Measurements from ENCODE around the gene CSHL1. TPM values are rescaled to one million over a fixed set of nuclear protein-coding genes. Genes with fewer than 3 reads are reported as not detected.

Gene CSHL1
- total RNA-seq, 1 donor from 2014 or later, result not detected

DNA sequence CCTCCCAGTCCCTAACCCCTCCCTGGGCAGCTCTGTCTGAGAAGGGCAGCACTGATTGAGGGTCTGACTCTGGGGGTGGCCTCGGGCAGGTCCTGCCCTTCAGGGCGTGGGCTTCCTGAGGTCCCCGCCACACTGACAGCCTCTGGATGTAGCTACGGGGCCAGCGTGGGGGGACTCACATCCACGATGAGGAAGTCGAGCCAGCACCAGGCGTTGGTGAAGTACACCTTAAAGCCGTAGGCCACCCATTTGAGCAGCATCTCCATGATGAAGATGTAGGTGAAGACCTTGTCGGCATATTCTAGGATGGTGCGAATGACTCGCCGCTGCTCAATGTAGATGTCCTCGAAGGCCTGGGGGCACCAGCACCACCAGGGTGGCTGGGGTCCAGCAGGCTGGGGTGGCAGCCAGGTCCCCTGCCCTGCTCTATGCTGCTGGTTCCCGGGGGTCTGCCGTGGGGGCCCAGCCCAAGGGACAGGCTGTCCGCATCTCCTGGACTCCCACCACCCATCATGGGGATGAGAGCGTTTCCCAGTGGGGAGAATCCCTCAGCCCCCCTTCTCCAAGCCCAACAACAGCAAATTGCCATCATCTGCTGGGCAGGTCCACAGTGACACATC is 36.8 kb upstream of the CSHL1 start:
- intact Hi-C loops (cut with DNase I), result no loop called here
- Histone ChIP-seq H3K4me3 (no peak overlapping the region), H3K9me3 (no peaks in the 10 kb centered on the region), H3K27ac (no peak overlapping the region), H3K36me3 (no peaks in the 10 kb centered on the region), H3K4me1 (peaks cover 12% of the 10 kb centered on the region), H3K27me3 (ENCODE audit: low read depth) (no peaks in the 10 kb centered on the region)
- ATAC-seq (no peak), DNase-seq (no peak)
- TF ChIP-seq, protein P1, sequence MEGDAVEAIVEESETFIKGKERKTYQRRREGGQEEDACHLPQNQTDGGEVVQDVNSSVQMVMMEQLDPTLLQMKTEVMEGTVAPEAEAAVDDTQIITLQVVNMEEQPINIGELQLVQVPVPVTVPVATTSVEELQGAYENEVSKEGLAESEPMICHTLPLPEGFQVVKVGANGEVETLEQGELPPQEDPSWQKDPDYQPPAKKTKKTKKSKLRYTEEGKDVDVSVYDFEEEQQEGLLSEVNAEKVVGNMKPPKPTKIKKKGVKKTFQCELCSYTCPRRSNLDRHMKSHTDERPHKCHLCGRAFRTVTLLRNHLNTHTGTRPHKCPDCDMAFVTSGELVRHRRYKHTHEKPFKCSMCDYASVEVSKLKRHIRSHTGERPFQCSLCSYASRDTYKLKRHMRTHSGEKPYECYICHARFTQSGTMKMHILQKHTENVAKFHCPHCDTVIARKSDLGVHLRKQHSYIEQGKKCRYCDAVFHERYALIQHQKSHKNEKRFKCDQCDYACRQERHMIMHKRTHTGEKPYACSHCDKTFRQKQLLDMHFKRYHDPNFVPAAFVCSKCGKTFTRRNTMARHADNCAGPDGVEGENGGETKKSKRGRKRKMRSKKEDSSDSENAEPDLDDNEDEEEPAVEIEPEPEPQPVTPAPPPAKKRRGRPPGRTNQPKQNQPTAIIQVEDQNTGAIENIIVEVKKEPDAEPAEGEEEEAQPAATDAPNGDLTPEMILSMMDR (IDR thresholded peaks at IDR 0.05), result no peak

DNA sequence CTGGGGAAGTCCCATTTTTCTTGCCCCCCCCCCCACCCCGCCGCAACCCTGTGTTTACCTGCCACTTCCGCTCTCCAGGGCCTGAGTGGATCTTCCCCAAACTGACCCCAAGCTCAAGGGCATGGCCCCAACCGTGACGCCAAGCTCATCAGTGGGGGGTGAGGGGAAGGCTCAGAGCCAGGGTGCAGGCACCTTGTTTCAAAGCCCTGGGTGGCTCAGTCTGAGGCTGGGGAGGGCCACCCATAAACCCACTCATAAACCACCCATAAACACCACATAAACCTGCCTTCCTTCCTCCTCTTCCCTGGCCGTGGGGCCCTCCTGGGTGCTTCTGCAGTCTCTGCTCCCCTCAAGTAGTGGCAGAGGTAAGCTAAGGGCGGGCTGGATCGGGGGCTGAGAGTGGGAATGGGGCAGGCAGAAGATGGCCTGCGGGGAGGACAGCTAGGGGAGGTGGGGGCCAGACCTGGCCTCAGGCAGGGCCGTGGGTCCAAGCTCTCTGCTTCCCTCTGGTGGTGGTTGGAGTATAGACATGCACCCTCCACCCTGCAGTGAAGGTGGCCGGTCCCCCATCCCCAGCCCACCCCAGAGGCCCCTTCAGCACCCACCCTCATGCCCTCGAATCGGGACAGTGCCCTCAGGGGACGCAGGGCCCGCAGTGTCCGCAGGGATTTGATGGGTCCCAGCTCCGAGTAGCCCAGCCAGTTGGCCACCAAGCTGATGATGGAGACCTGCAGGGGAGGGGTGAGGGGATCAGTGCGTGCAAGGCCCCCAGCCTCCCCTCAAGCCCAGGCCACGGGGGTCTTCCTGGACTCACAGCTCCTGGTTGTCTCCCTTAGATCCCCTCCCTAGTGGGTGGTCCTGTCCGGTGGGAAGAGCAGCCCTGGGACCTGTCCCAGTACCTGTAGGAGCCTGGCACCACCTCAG is 35.6 kb upstream of the CSHL1 start:
- H3K4me1 ChIP-seq, result peaks cover 12% of the 10 kb centered on the region
- no peak overlapping the region for H3K4me3 ChIP-seq
- DNase-seq (peak; percentile 65), ATAC-seq (peak; percentile 78 to 82)
- no peak overlapping the region for H3K27ac ChIP-seq
- intact Hi-C loops (cut with DNase I), result no loop called here
- H3K9me3 ChIP-seq, result no peaks in the 10 kb centered on the region
- H3K27me3 ChIP-seq (ENCODE audit: low read depth), result no peaks in the 10 kb centered on the region
- TF ChIP-seq, protein P1 (IDR thresholded peaks at IDR 0.05), result peak; percentile 82
- H3K36me3 ChIP-seq, result no peaks in the 10 kb centered on the region

DNA sequence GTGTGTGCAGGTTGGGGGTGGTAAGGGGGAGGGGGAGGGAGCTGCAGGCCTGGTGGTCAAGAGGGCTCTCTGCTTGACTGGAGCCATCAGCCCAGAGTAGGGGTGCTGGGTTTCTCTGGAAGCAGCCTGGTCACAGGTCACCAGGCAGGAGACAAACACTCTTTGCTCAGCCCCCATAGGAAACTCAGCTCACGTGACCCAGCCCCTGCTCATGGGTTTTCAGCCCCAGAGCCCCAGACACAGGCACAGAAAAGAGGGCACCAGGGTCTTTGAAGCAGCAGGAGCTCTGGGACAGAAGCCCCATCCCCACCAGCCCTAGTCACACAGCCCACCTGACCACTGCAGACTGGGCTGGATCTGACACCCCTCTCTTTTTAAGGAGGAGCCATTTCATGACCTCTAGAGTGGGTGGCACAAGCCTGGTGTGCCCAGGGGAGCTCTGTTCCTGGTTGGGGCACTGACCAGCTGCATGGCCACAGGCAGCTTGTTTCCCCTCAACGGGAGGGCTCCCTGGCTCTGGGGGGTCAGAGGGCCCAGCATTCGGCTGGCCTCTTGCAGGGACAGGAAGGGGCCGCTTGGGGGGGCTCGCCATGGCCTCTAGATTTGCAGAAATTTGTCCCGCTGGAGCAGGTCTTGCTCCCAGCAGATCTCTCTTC is 34.9 kb upstream of the CSHL1 start:
- Histone ChIP-seq H3K27ac (no peak overlapping the region), H3K27me3 (ENCODE audit: low read depth) (no peaks in the 10 kb centered on the region), H3K36me3 (no peaks in the 10 kb centered on the region), H3K4me3 (no peak overlapping the region), H3K4me1 (peaks cover 12% of the 10 kb centered on the region), H3K9me3 (no peaks in the 10 kb centered on the region)
- TF ChIP-seq, protein P1 (IDR thresholded peaks at IDR 0.05), result no peak
- no peak for ATAC-seq
- intact Hi-C loops (cut with DNase I), result no loop called here
- no peak for DNase-seq

DNA sequence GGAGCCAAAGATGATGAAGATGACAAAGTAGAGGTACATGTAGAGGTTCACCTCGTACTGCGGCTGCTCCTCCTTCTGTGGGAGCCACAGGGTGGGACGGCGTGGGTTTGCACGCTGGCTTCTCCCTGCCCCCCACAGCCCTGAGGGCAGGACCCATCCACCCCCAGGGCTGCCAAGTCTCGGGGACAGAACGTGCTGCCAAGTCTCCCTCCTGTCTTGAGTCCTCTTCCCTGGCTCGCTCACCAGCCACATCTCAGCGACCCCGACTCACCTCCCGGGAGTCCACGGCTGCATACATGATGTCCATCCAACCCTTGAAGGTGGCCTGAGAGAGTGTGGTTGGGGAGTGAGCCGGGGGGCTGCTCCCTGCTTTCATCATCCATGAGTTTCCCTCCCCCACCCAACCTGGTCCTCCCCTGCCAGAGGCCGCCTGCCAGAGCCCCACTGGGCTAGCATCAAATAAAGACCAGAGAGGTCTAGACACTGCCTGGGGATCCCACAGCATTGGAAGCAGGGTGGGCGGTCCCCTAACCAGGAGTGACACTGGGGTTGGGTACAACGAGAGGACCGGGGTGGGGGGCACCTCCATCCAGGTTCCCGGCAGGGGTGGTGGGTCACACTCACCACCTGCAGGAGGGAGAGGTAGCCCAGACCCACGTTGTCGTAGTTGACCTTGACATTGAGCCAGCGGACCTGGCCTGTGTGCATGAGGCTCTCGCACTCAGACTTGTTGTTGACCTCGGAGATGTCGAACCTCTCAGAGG is 33.9 kb upstream of the CSHL1 start:
- intact Hi-C loops (cut with DNase I), result no loop called here
- H3K4me3 ChIP-seq, result no peak overlapping the region
- DNase-seq (no peak), ATAC-seq (no peak)
- no peaks in the 10 kb centered on the region for H3K27me3 ChIP-seq (ENCODE audit: low read depth)
- TF ChIP-seq, protein P1 (IDR thresholded peaks at IDR 0.05), result no peak
- peaks cover 12% of the 10 kb centered on the region for H3K4me1 ChIP-seq
- no peaks in the 10 kb centered on the region for H3K36me3 ChIP-seq
- no peaks in the 10 kb centered on the region for H3K9me3 ChIP-seq
- no peak overlapping the region for H3K27ac ChIP-seq

DNA sequence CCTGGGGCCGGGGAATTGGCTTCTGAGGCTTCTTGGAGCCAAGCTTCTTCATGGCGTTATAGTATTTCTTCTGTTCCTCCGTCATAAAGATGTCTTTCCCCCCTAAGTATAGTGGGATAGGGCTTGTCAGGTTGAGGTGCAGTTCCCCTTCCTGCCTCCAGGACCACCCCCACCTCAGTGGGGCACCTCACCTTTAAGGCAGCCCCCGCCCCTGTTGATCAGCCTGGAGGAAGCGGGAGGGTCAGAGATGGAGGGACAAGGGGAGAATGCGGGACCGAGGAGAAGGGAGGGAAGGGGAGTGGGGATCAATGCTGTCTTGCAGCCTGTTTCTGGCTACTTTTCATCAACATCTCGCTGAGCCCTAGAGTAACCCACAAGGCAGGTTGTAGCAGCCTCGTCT is 32.7 kb upstream of the CSHL1 start:
- intact Hi-C loops (cut with DNase I), result no loop called here
- H3K27me3 ChIP-seq (ENCODE audit: low read depth), result no peaks in the 10 kb centered on the region
- H3K4me3 ChIP-seq, result no peak overlapping the region
- ATAC-seq (no peak), DNase-seq (no peak)
- no peaks in the 10 kb centered on the region for H3K9me3 ChIP-seq
- no peaks in the 10 kb centered on the region for H3K36me3 ChIP-seq
- peaks cover 12% of the 10 kb centered on the region for H3K4me1 ChIP-seq
- no peak overlapping the region for H3K27ac ChIP-seq
- TF ChIP-seq, protein P1 (IDR thresholded peaks at IDR 0.05), result no peak
